ACC112 (cell line): ENCODE measurements around the gene GCHFR.

Experiments used
- H2AFZ ChIP-seq: fragments of 200-600 bp; sonication (generic); one replicate; pipeline ENCODE4 v1.6.0; 2017; ENCODE audit warnings: antibody characterized with exemption, low read length; ENCODE audit not compliant: unreplicated experiment
- H3K27ac ChIP-seq: fragments of 200-600 bp; sonication (generic); 2 replicates; pipeline ENCODE4 v1.5.1; 2014; ENCODE audit warnings: low read depth, mild to moderate bottlenecking, antibody characterized with exemption, low read length, moderate library complexity
- H3K27me3 ChIP-seq: fragments of 200-600 bp; sonication (generic); 2 replicates; pipeline ENCODE4 v1.6.1; 2014; ENCODE audit warnings: mild to moderate bottlenecking, antibody characterized with exemption, low read length, moderate library complexity, mixed read lengths; ENCODE audit not compliant: insufficient read depth
- H3K36me3 ChIP-seq: fragments of 200-600 bp; sonication (generic); 2 replicates; pipeline ENCODE4 v1.6.1; 2016; ENCODE audit warnings: mild to moderate bottlenecking, antibody characterized with exemption, low read length, moderate library complexity, mixed read lengths; ENCODE audit not compliant: insufficient read depth
- H3K4me1 ChIP-seq: fragments of 200-600 bp; sonication (generic); one replicate; pipeline ENCODE4 v1.6.1; 2016; ENCODE audit warnings: low read length, mixed read lengths; ENCODE audit not compliant: insufficient read depth, unreplicated experiment, control insufficient read depth
- H3K4me3 ChIP-seq: fragments of 200-600 bp; sonication (generic); 2 replicates; pipeline ENCODE4 v1.5.1; 2014; ENCODE audit warnings: mild to moderate bottlenecking, low read depth, low read length
- H3K79me2 ChIP-seq: fragments of 200-600 bp; sonication (generic); one replicate; pipeline ENCODE4 v1.6.0; 2016; ENCODE audit warnings: low read length; ENCODE audit not compliant: control insufficient read depth, unreplicated experiment, insufficient read depth

GCHFR gene

GRCh38 chr15:40768521-40769273 is 4.8 kb downstream of the GCHFR start:
- peaks cover 6% of the 10 kb centered on the region; the same call in 1 of the 2 replicates for H3K36me3 ChIP-seq
- H3K4me1 ChIP-seq = peaks cover 46% of the 10 kb centered on the region
- no peak overlapping the region for H2AFZ ChIP-seq
- H3K27ac ChIP-seq = no peak overlapping the region
- H3K79me2 ChIP-seq = no peaks in the 10 kb centered on the region
- no peaks in the 10 kb centered on the region for H3K27me3 ChIP-seq
- no peak overlapping the region for H3K4me3 ChIP-seq

GRCh38 chr15:40769274-40770146 is 5.6 kb downstream of the GCHFR start, which contains the start of gene C15orf62:
TSS of gene C15orf62 (plus strand) at chr15:40769980. CDS start at chr15:40770496, 516 bp downstream.
- H3K27ac ChIP-seq = no peak within 1 kb of the TSS
- H3K36me3 ChIP-seq = peaks cover 11% of the 10 kb centered on the region; the same call in 1 of the 2 replicates
- peaks cover 44% of the 10 kb centered on the region for H3K4me1 ChIP-seq

GRCh38 chr15:40770147-40770721 is 6.4 kb downstream of the GCHFR start:
- Histone ChIP-seq H3K4me1 (peaks cover 37% of the 10 kb centered on the region), H3K27ac (no peak overlapping the region), H2AFZ (no peak overlapping the region), H3K79me2 (no peaks in the 10 kb centered on the region), H3K36me3 (peaks cover 14% of the 10 kb centered on the region; the same call in 1 of the 2 replicates), H3K27me3 (no peaks in the 10 kb centered on the region), H3K4me3 (no peak overlapping the region)

More at GRCh38 chr15:40769274-40770146, 5.6 kb downstream of the GCHFR start, which contains the start of gene C15orf62:
- Histone ChIP-seq H3K79me2 (no peaks in the 10 kb centered on the region), H3K4me3 (no peak within 1 kb of the TSS), H3K27me3 (no peaks in the 10 kb centered on the region), H2AFZ (no peak within 1 kb of the TSS)

GRCh38 chr15:40771242-40771641 is 7.4 kb downstream of the GCHFR start:
- Histone ChIP-seq H3K27ac (no peak overlapping the region), H2AFZ (no peak overlapping the region), H3K27me3 (no peaks in the 10 kb centered on the region), H3K4me3 (no peak overlapping the region), H3K79me2 (no peaks in the 10 kb centered on the region), H3K4me1 (peaks cover 28% of the 10 kb centered on the region), H3K36me3 (peaks cover 14% of the 10 kb centered on the region; the same call in 1 of the 2 replicates)

GRCh38 chr15:40772014-40772413 is 8.1 kb downstream of the GCHFR start:
- Histone ChIP-seq H3K27ac (no peak overlapping the region), H3K4me1 (peaks cover 29% of the 10 kb centered on the region), H3K36me3 (peaks cover 14% of the 10 kb centered on the region; the same call in 1 of the 2 replicates), H2AFZ (no peak overlapping the region), H3K4me3 (no peak overlapping the region), H3K27me3 (no peaks in the 10 kb centered on the region), H3K79me2 (no peaks in the 10 kb centered on the region)

GRCh38 chr15:40773496-40773895 is 9.6 kb downstream of the GCHFR start:
- Histone ChIP-seq H3K79me2 (no peaks in the 10 kb centered on the region), H3K27me3 (no peaks in the 10 kb centered on the region), H2AFZ (no peak overlapping the region), H3K36me3 (peaks cover 14% of the 10 kb centered on the region; the same call in 1 of the 2 replicates), H3K4me3 (no peak overlapping the region), H3K27ac (no peak overlapping the region), H3K4me1 (peaks cover 24% of the 10 kb centered on the region)

- H3K27me3 ChIP-seq = no peaks in the 10 kb centered on the region
- peaks cover 14% of the 10 kb centered on the region; the same call in 1 of the 2 replicates for H3K36me3 ChIP-seq
- no peak overlapping the region for H3K4me3 ChIP-seq
- peaks cover 20% of the 10 kb centered on the region for H3K4me1 ChIP-seq
- no peaks in the 10 kb centered on the region for H3K79me2 ChIP-seq
- no peak overlapping the region for H2AFZ ChIP-seq
- no peak overlapping the region for H3K27ac ChIP-seq
Measured at GRCh38 chr15:40773902-40774301, 10.0 kb downstream of the GCHFR start.

- Histone ChIP-seq H3K4me1 (peaks cover 12% of the 10 kb centered on the region), H3K27me3 (no peaks in the 10 kb centered on the region), H3K36me3 (peaks cover 14% of the 10 kb centered on the region; the same call in 1 of the 2 replicates), H2AFZ (no peak overlapping the region), H3K4me3 (no peak overlapping the region), H3K27ac (no peak overlapping the region), H3K79me2 (no peaks in the 10 kb centered on the region)
Measured at GRCh38 chr15:40775007-40775406, 11.1 kb downstream of the GCHFR start.

GRCh38 chr15:40775740-40776536 is 12.1 kb downstream of the GCHFR start:
- Histone ChIP-seq H3K79me2 (no peaks in the 10 kb centered on the region), H3K4me1 (peaks cover 9% of the 10 kb centered on the region), H3K4me3 (no peak overlapping the region), H3K27ac (no peak overlapping the region), H3K36me3 (peaks cover 14% of the 10 kb centered on the region; the same call in 1 of the 2 replicates), H3K27me3 (no peaks in the 10 kb centered on the region), H2AFZ (no peak overlapping the region)
